NT2/D1 (cell line): ENCODE measurements around the gene CERS3.

Experiments used
- DNase-seq: peaks from one replicate; pipeline ENCODE4 v3.0.0-alpha.2; 2011; ENCODE audit warnings: low read depth, low spot score
- H3K27me3 ChIP-seq: 2 replicates; pipeline ENCODE4 v1.6.0; 2011; ENCODE audit warnings: mild to moderate bottlenecking; ENCODE audit not compliant: insufficient read length, insufficient read depth
- H3K36me3 ChIP-seq: 2 replicates; pipeline ENCODE4 v1.6.1; 2011; ENCODE audit warnings: mild to moderate bottlenecking, low read length, mixed read lengths; ENCODE audit not compliant: insufficient read depth, insufficient read length
- H3K4me1 ChIP-seq: 2 replicates; pipeline ENCODE4 v1.5.1; 2011; ENCODE audit not compliant: insufficient read depth, insufficient read length
- H3K4me3 ChIP-seq: 2 replicates; pipeline ENCODE4 v1.5.1; 2011; ENCODE audit warnings: low read depth; ENCODE audit not compliant: insufficient read length
- H3K9ac ChIP-seq: 2 replicates; pipeline ENCODE4 v1.6.0; 2011; ENCODE audit warnings: low read depth; ENCODE audit not compliant: insufficient read length
- H3K9me3 ChIP-seq: 2 replicates; pipeline ENCODE4 v1.5.1; 2011; ENCODE audit warnings: mild to moderate bottlenecking, low read length; ENCODE audit not compliant: insufficient read depth
- SUZ12 ChIP-seq: IDR thresholded peaks from 2 replicates; pipeline ENCODE4 v1.6.1; 2011; ENCODE audit not compliant: insufficient read length, insufficient read depth; ENCODE audit errors: extremely low read depth
- YY1 ChIP-seq: IDR thresholded peaks from 2 replicates; pipeline ENCODE4 v1.6.1; 2011; ENCODE audit not compliant: insufficient read length, insufficient read depth
- ZNF274 ChIP-seq: IDR thresholded peaks from 2 replicates; pipeline ENCODE4 v1.6.1; 2011; ENCODE audit warnings: mild to moderate bottlenecking, low read depth, low read length

Gene CERS3

DNA sequence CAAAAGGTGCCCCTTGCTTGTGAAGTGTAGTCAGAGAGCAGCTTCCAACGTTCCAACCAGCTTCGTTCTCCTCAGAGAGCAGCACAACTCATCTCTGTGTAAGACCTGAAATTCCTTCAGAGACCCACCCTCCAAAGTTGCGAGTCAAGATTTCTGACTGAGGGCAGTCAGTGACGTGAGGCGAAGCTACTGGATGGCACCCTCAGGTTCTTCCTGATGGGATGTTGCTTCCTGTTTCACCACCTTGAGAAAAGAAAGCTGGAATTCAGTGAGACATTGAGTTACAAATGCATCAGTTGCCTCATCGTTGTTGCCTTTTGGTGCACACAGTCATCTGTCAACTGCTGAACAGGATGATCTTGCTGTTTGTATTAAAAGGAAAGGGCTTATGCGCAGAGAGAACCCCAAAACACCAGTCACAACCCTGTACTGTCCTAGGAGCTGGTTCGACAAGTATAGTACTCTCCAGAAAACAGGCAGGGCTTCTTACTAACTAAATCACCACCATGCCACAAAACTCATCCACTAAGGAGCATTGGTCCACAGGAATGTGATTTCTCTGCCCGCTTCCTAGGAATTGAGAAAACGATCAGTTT lies at the start of gene CERS3:
Gene CERS3, minus strand, starts transcription at position 118 of the 596 bp plus-strand sequence. CDS start 27,101 bp downstream, outside the sequence.
- Histone ChIP-seq H3K4me3 (no peak within 1 kb of the TSS), H3K9ac (no peak within 1 kb of the TSS), H3K27me3 (no peaks in the 10 kb centered on the region), H3K4me1 (no peaks in the 10 kb centered on the region), H3K36me3 (no peaks in the 10 kb centered on the region), H3K9me3 (no peaks in the 10 kb centered on the region; the same call in 1 of the 2 replicates)
- no peak for TF ChIP-seq YY1
- TF ChIP-seq SUZ12 = no peak
- no peak for TF ChIP-seq ZNF274
- no peak for DNase-seq

DNA sequence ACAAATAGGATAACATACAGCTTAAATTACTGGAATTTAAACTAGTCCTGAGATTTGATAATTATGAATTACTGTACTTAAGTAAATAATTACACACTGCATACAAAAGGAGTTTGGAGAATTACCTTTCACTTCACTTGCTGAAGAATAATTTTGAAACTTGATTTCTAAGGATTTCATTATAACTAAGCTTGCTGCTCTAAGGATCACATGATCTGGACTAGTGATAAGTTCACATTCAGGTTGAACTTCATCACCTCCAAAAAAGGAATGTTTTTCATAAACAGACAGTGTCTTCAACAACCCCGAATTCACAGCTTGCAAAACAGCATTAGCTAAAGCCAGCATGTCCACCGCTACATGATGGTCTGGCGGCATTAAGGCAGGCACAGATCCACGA lies 44.8 kb upstream of the CERS3 start:
- H3K4me3 ChIP-seq = no peak overlapping the region
- DNase-seq = no peak
- no peak overlapping the region for H3K9ac ChIP-seq
- H3K36me3 ChIP-seq = peaks cover 42% of the 10 kb centered on the region
- no peaks in the 10 kb centered on the region for H3K4me1 ChIP-seq
- no peaks in the 10 kb centered on the region for H3K27me3 ChIP-seq
- TF ChIP-seq ZNF274 (no peak), YY1 (no peak), SUZ12 (no peak)
- H3K9me3 ChIP-seq = no peaks in the 10 kb centered on the region

DNA sequence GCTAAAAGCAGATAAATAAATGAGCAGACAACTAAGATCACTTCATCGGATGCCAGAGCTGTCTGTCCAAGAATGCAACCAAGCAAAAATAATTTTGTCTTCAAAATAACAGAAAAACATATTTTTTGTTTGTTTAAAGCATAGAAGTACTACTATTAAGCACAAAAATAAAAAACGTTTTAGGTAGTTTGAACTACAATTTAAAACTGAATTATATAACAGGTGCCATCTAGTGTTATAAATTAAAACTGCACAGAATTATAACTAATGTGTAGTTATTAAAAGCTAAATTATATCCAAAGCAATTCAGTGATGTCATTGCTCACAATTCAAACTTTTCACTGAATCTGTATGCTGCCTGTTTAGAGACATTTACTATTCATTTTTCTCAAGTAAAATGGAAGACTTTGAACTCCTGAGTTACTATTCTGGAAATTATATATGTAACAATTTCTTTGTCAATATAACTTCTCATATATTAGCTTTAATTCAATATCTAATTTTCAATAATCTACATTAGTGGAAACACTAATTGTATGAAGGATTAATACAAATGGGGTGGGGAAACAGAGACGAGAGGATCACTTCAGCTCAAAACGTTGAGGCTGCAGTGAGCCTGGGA lies 43.7 kb upstream of the CERS3 start:
- Histone ChIP-seq H3K4me1 (no peaks in the 10 kb centered on the region), H3K9me3 (no peaks in the 10 kb centered on the region), H3K9ac (no peak overlapping the region), H3K36me3 (peaks cover 47% of the 10 kb centered on the region), H3K4me3 (no peak overlapping the region), H3K27me3 (no peaks in the 10 kb centered on the region)
- no peak for DNase-seq
- TF ChIP-seq ZNF274 (no peak), YY1 (no peak), SUZ12 (no peak)

DNA sequence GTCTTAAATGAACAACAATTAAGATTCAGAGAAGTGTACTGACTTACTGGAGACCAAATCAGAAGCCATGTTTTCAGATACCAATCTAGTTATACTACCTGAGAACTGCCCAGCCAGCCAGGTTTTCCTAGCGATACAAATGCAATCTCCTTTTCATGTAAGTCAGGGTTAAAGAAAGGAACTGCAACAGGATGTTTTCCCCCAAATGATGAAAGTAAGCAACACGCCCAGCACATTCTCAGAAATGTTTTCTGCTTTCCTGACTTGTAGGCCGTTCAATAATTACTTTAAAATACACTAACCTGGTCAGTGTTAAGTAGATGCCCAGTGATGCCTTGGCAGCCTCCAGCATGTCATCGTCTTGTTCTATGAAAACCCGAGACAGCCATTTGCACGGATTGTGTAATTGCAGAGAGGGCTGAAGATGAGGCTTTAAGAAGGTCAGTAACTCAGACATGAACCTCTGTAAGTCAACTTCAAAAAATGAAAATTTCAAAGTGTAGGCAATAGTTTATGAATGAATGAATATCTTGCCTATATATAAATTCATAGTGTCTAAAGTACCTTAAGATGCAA lies 42.9 kb upstream of the CERS3 start:
- Histone ChIP-seq H3K27me3 (no peaks in the 10 kb centered on the region), H3K4me3 (no peak overlapping the region), H3K9ac (no peak overlapping the region), H3K9me3 (no peaks in the 10 kb centered on the region), H3K4me1 (no peaks in the 10 kb centered on the region), H3K36me3 (peaks cover 47% of the 10 kb centered on the region)
- no peak for DNase-seq
- TF ChIP-seq YY1 (no peak), SUZ12 (no peak), ZNF274 (no peak)

DNA sequence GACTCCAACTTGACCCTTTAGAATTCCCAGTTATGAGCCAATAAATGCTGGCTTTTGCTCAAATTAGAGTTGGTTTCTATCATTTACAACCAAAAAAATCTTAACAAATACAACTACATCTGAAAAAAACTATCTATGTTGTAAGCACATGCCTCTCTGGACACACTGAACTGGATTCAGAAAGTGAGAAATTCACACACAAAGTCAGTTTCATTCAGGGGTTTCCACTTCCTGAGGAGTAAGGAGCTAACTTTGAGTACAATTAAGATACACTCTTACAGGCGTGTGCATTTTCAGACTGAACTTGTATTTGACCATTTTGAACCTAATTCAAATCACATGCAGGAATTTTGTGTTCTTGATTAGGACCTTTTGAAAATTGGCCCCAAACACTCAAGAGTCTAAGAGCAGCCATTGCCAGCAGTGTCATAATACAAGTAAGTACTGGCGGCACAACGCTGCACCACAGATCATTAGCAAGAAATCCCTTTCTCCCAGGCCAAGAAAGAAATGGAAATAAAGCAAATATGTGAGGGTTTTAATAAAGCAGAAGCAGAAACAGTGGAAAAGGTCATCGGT lies 42.1 kb upstream of the CERS3 start:
- Histone ChIP-seq H3K36me3 (peaks cover 47% of the 10 kb centered on the region), H3K4me3 (no peak overlapping the region), H3K9me3 (no peaks in the 10 kb centered on the region), H3K27me3 (no peaks in the 10 kb centered on the region), H3K4me1 (no peaks in the 10 kb centered on the region), H3K9ac (no peak overlapping the region)
- DNase-seq = no peak
- TF ChIP-seq YY1 (no peak), SUZ12 (no peak), ZNF274 (no peak)

DNA sequence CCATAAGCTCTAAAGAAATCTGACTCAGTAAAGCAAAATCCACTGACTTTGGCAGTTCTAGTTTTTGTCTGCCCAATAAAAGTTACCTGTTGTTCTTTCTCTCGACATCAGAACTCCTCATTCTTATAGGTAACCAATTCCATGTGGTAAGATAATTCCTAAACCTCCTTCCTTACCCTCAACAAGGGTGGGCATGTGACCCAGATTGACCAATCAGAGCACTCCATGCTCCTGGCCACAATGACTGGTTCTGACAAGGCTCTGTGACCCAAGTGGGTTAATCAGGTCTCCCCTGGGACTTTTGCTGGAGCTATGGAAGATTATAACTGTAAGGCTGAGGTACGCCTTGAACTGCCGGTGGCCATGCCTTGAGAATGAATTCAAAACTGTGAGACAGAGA lies 41.5 kb upstream of the CERS3 start:
- no peak overlapping the region for H3K9ac ChIP-seq

DNA sequence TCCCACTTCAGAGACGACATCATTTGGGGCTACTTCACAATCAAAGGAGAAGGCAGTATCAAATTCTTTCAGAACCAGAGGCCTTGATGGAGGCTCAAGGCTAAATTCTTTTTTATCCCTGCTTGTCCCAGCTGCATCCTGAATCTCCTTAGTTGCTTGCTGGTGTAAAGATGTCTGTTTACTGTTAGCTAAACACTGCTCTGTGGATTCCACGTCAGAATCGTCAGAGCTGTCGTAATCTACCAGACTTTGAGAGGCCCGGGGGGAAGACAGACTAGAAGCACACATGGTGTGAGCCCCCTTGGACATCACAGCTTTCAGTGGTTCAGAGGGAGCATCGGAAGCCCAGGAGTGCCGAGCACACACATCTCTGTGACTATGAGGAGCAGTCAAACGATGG lies 40.6 kb upstream of the CERS3 start:
- H3K9ac ChIP-seq = no peak overlapping the region

More for the DNA sequence above, 41.5 kb upstream of the CERS3 start:
- TF ChIP-seq SUZ12 (no peak), YY1 (no peak), ZNF274 (no peak)
- H3K4me1 ChIP-seq = no peaks in the 10 kb centered on the region
- no peak for DNase-seq
- peaks cover 47% of the 10 kb centered on the region for H3K36me3 ChIP-seq
- H3K4me3 ChIP-seq = no peak overlapping the region
- no peaks in the 10 kb centered on the region for H3K27me3 ChIP-seq
- no peaks in the 10 kb centered on the region for H3K9me3 ChIP-seq

More for the DNA sequence above, 40.6 kb upstream of the CERS3 start:
- H3K9me3 ChIP-seq = no peaks in the 10 kb centered on the region
- DNase-seq = no peak
- no peaks in the 10 kb centered on the region for H3K4me1 ChIP-seq
- no peak for TF ChIP-seq ZNF274
- TF ChIP-seq YY1 = no peak
- no peak for TF ChIP-seq SUZ12
- no peaks in the 10 kb centered on the region for H3K27me3 ChIP-seq
- H3K4me3 ChIP-seq = no peak overlapping the region
- peaks cover 45% of the 10 kb centered on the region for H3K36me3 ChIP-seq
